Kidney (tissue), 14 donors: ENCODE data around the gene NRG2. TPM values are rescaled to one million over a fixed set of nuclear protein-coding genes. Genes with fewer than 3 reads are reported as not detected.

Experiments
- DNase-seq, 5 donors: peaks; one replicate each; pipeline ENCODE4 v3.0.0-alpha.2; 2013 to 2020
- FAIRE-seq: peaks from 2 replicates; lab custom pipeline; 2012; peaks lifted over from hg19 to GRCh38; lab: Jason Lieb, UNC
- H3K27ac ChIP-seq, 2 donors: one replicate each; pipeline ENCODE4 v1.7.0; 2013; ENCODE audit warnings: low read depth in 2 of 2, low read length in 2 of 2, inconsistent platforms in 1 of 2
- H3K27me3 ChIP-seq: one replicate; pipeline ENCODE4 v1.7.1; 2013; ENCODE audit warnings: low read length, inconsistent platforms; ENCODE audit not compliant: control insufficient read depth, insufficient read depth
- H3K36me3 ChIP-seq, 3 donors: one replicate each; pipeline versions ENCODE4 v1.7.0 to v1.7.1; 2013; ENCODE audit warnings: low read length in 3 of 3, control low read depth in 1 of 3, inconsistent platforms in 1 of 3; ENCODE audit not compliant: insufficient read depth in 3 of 3, control insufficient read depth in 2 of 3
- H3K4me1 ChIP-seq, 3 donors: one replicate each; pipeline versions ENCODE4 v1.7.0 to v1.7.1; 2013; ENCODE audit warnings: low read length in 3 of 3, inconsistent platforms in 1 of 3, low read depth in 1 of 3; ENCODE audit not compliant: control insufficient read depth in 2 of 3, insufficient read depth in 2 of 3
- H3K4me3 ChIP-seq, 3 donors: one replicate each; pipeline versions ENCODE4 v1.7.0 to v1.8.1; 2013; ENCODE audit warnings: low read length in 3 of 3, control low read depth in 1 of 3, inconsistent platforms in 1 of 3
- H3K9ac ChIP-seq, 3 donors: one replicate each; pipeline versions ENCODE4 v1.7.0 to v1.7.1; 2013; ENCODE audit warnings: low read length in 3 of 3, control low read depth in 1 of 3, inconsistent platforms in 1 of 3
- H3K9me3 ChIP-seq, 3 donors: one replicate each; pipeline versions ENCODE4 v1.7.0 to v1.7.1; 2013; ENCODE audit warnings: low read length in 3 of 3, control low read depth in 1 of 3, inconsistent platforms in 1 of 3; ENCODE audit not compliant: control insufficient read depth in 2 of 3, insufficient read depth in 1 of 3
- intact Hi-C: fragments of 100-400 bp; cut with DNase I; formaldehyde crosslinking; loops from one replicate; pipeline ENCODE4 v1.11.1; 2022
- polyA plus RNA-seq: library from polyadenylated mRNA; stranded (reverse); fragments of 350-450 nt; fragmentation: Illumina TruSeq; extraction: RNeasy Lipid Tissue Mini Kit (QIAGEN cat#74804); gene quantifications from one replicate; pipeline ENCODE4 v1.2.3, GENCODE V29; 2014; ENCODE audit warnings: low read depth, low replicate concordance; ENCODE audit not compliant: insufficient read depth
- total RNA-seq: library from RNA; stranded (reverse); fragmentation: NEBNext Ultra II Directional; extraction: Animal tissue kit (Norgen Biotek cat#: 25700); gene quantifications from one replicate; pipeline ENCODE4 v1.2.1, GENCODE V29; 2021
- TF ChIP-seq, protein P1 (sequence below): IDR thresholded peaks from 3 replicates; pipeline ENCODE4 v1.5.1; 2012; ENCODE audit warnings: mild to moderate bottlenecking, moderate library complexity, borderline replicate concordance; ENCODE audit not compliant: insufficient read depth; ENCODE audit errors: extremely low read depth
- donor health status: control.
- donor health status: control.
- donor health status: control.
- donor health status: control.
- donor health status: control.
- donor health status: DM: yes; HTN: yes; CAD: no.
- donor health status: Normal renal cell carcinoma (clear cell type).

Gene NRG2
- total and polyA plus RNA-seq, 2 donors from 2014 or later = 1.9 to 4.6 TPM

DNA sequence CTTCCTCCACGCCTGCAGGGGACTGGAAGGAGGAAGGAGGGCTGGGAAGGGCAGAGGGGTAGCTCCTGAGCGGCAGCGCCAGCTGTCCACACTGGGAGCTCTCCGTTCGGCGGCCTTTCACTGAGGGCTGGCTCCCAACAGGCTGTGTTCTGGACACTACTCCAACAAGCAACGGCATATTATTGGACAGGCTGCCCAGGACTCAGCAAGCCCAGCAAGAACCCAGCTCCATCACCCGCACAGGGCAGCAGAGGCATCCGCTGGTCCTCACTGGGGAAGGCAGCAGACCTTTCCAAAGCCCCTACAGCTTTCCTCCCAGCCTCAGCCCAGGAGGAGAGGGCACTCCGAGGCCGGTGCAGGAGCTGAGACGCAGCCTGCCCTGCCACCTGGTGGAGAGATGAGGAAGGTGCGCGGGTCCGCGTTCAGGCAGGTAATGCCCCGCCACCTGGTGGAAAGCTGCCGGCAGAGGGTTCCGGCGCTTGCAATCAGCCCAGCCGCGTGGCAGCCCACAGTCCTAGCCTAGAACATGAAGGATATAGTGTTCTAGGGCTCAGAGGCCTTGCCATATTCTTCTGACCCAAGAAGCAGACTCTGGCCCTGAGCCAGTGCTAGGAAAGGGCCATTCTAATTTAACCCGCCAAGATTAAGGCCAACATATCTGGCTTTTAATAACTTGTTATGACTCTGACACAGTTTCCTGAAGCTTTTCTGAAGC lies 74.4 kb downstream of the NRG2 start:
- no peaks in the 10 kb centered on the region for H3K4me1 ChIP-seq
- no peak for FAIRE-seq
- no peaks in the 10 kb centered on the region for H3K27me3 ChIP-seq
- TF ChIP-seq, protein P1, sequence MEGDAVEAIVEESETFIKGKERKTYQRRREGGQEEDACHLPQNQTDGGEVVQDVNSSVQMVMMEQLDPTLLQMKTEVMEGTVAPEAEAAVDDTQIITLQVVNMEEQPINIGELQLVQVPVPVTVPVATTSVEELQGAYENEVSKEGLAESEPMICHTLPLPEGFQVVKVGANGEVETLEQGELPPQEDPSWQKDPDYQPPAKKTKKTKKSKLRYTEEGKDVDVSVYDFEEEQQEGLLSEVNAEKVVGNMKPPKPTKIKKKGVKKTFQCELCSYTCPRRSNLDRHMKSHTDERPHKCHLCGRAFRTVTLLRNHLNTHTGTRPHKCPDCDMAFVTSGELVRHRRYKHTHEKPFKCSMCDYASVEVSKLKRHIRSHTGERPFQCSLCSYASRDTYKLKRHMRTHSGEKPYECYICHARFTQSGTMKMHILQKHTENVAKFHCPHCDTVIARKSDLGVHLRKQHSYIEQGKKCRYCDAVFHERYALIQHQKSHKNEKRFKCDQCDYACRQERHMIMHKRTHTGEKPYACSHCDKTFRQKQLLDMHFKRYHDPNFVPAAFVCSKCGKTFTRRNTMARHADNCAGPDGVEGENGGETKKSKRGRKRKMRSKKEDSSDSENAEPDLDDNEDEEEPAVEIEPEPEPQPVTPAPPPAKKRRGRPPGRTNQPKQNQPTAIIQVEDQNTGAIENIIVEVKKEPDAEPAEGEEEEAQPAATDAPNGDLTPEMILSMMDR = peak; percentile 100
- H3K36me3 ChIP-seq = no peaks in the 10 kb centered on the region
- H3K9ac ChIP-seq = no peak overlapping the region
- DNase-seq = peak; percentile 91 to 94 (median 94)
- intact Hi-C loops = loop anchor here (5.0 kb wide), 1 partner anchor 181 kb away; no protein-coding TSS in a partner anchor
- H3K4me3 ChIP-seq = no peak overlapping the region
- no peaks in the 10 kb centered on the region for H3K9me3 ChIP-seq
- no peak overlapping the region for H3K27ac ChIP-seq

DNA sequence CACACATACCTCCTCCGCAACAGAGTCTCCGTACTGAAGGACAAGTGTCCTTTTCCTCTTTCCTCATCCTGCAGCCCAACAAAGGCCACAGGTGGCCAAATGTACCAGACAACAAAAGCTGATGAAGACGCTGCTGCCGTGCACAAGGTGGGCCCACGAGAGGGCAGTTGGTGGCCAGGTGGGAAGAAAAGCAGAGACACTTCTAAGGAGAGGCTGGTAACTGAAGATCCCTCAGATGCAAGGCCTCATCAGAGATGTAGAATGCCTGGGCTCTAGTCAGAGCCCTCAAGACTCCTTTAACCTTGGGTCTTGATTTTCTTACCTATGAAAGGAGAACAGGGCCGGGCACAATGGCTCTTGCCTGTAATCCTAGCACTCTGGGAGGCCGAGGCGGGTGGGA lies 75.7 kb downstream of the NRG2 start:
- intact Hi-C loops = loop anchor here (5.0 kb wide), 1 partner anchor 180 kb away; no protein-coding TSS in a partner anchor
- H3K9ac ChIP-seq = no peak overlapping the region
- TF ChIP-seq, protein P1 = no peak
- H3K27ac ChIP-seq = no peak overlapping the region
- H3K36me3 ChIP-seq = no peaks in the 10 kb centered on the region
- no peak overlapping the region for H3K4me3 ChIP-seq
- H3K27me3 ChIP-seq = no peaks in the 10 kb centered on the region
- DNase-seq (no peak), FAIRE-seq (no peak)
- no peaks in the 10 kb centered on the region for H3K4me1 ChIP-seq
- H3K9me3 ChIP-seq = no peaks in the 10 kb centered on the region

DNA sequence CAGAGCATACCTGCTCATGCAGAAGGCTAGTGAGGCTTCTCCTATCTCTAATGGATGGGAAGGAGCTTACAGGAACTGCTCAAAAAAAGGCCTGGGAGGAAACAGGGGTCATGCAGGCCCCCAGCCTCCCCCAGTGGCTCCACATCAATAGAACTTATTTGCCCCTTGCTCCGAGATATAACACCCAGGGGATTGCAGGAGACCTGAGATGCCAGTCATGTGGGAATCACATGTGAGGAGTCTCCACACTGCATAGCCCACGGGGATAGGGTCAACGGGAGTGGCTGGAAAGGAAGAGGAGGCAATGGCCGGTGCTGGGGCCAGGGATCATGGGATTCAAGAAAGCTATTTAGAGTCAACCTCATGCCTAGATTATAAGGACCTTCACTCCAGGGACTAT lies 76.2 kb downstream of the NRG2 start:
- H3K4me1 ChIP-seq = no peaks in the 10 kb centered on the region
- no peak overlapping the region for H3K4me3 ChIP-seq
- DNase-seq = no peak
- TF ChIP-seq, protein P1 = no peak
- no peaks in the 10 kb centered on the region for H3K9me3 ChIP-seq
- no peaks in the 10 kb centered on the region for H3K27me3 ChIP-seq
- H3K27ac ChIP-seq = no peak overlapping the region
- no peak for FAIRE-seq
- H3K36me3 ChIP-seq = no peaks in the 10 kb centered on the region
- no peak overlapping the region for H3K9ac ChIP-seq
- intact Hi-C loops = loop anchor here (5.0 kb wide), 1 partner anchor 180 kb away; no protein-coding TSS in a partner anchor
